GM12865 (cell line): ENCODE results near the gene REPIN1.

ENCODE experiments used
- DNase-seq: peaks from one replicate; pipeline ENCODE4 v3.0.0; 2010; ENCODE audit warnings: low read depth
- H3K4me3 ChIP-seq: 2 replicates; pipeline ENCODE4 v1.5.1; 2011; ENCODE audit warnings: mild to moderate bottlenecking, low read depth, low read length, control low read depth
- TF ChIP-seq, protein P1 (sequence below): IDR thresholded peaks from 2 replicates; pipeline ENCODE4 v1.5.1; 2011; ENCODE audit warnings: low read length, control low read depth, low read depth, inconsistent platforms; ENCODE audit not compliant: insufficient read depth; ENCODE audit errors: missing control alignments

REPIN1 gene

DNA sequence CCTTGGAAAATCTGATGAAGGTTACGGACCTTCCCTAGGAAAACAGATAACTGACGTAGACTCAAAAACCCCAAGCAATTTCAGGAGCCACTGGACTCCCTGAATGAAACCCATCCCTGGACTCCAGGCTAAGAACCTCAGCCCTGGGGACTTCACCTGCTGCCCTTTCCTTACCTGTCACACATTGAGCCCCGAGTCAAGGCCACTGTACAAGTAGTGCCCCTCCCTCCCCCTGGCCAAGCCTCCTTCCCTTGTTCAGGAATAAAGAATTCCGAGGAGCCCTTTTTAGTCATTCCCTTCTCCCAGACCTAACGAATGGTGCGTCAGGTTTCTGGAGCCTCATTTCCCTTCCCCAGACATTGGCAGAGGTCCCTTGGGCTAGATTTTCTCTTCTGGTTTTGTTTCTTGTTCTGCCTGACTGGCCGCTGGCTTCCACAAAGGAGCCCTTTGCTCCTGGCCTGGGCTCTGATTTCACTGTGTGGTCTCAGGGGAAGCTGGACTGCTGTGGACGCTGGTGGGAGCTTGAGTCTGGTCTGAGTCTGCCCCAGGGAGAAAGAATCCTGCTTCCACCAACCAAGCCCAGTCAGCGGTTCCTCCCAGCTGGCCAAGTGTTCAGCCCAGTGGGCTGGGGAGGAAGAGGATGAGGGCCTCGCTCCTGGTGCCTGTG, 42.2 kb downstream of the REPIN1 start:
- DNase-seq: no peak
- TF ChIP-seq, protein P1, sequence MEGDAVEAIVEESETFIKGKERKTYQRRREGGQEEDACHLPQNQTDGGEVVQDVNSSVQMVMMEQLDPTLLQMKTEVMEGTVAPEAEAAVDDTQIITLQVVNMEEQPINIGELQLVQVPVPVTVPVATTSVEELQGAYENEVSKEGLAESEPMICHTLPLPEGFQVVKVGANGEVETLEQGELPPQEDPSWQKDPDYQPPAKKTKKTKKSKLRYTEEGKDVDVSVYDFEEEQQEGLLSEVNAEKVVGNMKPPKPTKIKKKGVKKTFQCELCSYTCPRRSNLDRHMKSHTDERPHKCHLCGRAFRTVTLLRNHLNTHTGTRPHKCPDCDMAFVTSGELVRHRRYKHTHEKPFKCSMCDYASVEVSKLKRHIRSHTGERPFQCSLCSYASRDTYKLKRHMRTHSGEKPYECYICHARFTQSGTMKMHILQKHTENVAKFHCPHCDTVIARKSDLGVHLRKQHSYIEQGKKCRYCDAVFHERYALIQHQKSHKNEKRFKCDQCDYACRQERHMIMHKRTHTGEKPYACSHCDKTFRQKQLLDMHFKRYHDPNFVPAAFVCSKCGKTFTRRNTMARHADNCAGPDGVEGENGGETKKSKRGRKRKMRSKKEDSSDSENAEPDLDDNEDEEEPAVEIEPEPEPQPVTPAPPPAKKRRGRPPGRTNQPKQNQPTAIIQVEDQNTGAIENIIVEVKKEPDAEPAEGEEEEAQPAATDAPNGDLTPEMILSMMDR: no peak

DNA sequence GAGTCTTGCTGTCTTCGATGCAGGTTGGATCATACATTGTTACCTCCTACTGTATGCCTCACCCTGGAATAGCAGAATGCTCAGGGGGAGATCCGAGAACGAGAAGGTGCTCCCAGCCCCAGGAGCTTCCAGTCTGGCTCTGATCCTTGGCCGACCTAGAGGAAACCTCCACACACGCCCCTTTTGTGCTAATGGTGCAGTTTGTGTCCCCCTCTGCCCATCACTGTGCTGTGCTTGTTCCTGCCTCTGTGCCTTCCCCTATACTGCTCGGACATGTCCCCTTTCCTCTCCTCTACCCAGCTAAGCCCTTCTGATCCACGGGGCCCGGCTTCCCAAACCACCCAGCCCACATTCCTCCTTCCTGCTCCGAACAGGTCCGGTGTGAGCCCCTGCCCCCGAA, 43.0 kb downstream of the REPIN1 start:
- DNase-seq: no peak
- TF ChIP-seq, protein P1: no peak
- no peak overlapping the region for H3K4me3 ChIP-seq

More for the DNA sequence above, 42.2 kb downstream of the REPIN1 start:
- H3K4me3 ChIP-seq: no peak overlapping the region

DNA sequence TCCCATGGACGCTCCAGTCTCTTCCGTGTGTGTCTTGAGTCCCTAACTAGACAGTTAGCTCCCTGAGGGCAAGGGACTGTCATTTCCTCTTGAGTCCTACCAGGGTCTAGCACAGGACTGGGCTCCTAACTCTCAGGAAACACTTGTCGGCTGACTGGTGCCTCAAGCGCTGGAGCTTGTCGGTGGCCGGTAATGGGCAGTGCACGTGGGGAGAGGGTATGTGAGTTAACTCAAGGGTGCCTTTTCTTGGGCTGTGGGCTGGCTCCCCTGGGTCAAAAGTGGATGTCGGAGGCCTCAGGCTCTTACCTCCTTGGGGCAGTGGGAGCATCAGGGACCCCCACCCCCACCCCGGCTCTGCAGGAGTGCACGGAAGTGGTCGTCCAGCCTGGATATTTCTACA, 43.4 kb downstream of the REPIN1 start:
- TF ChIP-seq, protein P1: no peak
- no peak overlapping the region for H3K4me3 ChIP-seq
- DNase-seq: no peak

DNA sequence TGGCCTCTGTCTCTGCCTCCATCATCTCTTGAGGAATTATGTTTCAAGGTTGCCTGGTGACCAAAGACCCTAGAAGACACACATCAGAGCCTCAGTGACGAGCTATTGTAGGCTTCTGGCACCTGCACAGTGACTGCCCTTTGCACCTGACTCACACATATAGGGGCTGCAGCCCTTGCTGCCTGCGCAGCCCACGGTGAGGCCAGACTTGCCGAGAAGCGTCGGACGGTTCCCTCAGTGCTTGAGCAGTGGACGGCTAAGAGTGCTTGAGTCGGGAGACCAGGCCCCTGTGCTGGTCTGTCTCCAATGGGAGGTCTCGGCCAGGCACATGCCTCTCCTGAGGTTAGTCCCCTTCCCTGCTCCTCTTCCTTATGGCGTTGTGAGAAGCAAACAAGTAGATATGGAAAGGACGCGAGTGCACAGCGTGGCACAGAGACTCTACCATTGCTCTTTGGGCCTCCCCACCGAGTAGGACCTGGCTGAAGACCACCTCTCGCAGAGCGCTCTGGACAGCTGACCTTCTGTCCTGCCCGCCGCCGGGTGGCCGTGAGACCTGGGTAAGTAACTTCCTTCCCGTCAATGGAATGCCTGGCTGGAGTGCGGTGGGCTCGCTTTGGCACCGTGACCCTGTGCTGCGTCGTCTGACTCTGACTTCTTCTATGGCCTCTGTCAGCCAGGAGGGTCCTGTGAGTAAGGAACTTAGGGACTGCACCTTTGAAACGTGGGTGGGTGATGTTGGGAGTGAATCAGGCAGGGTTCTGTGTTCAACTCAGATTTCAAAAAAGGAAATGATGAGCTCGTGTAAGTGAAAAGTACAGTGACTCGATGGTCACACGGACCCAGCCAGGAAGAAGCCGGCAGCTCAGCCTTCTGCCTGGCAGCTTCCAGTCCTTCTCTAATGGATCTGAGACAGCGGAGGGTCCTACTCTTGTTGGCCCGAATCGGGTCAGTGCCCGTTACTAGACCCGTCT, 44.2 kb downstream of the REPIN1 start:
- H3K4me3 ChIP-seq: no peak overlapping the region
- DNase-seq: no peak
- TF ChIP-seq, protein P1: no peak

DNA sequence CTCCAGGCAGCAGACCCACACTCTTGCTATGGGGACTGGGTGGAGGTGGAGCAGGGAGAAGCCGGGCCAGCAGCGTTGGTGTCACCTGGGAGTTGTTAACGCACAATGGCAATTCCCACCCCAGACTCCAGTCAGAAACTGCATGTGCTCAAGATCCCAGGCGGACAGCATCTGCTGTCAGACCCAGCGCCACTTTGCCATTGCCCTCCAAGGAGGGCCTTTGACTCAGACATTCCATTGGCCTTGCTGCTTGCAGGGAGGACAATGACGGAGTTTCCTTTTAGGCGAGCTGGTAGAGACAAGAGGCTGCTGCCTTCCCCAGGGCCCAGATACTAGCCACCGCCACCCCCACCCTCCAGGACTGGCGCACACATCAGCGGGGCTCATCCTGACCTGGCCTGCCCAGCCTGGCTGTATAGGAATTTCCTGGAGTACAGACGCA, 45.0 kb downstream of the REPIN1 start:
- TF ChIP-seq, protein P1: no peak
- DNase-seq: no peak
- H3K4me3 ChIP-seq: no peak overlapping the region

DNA sequence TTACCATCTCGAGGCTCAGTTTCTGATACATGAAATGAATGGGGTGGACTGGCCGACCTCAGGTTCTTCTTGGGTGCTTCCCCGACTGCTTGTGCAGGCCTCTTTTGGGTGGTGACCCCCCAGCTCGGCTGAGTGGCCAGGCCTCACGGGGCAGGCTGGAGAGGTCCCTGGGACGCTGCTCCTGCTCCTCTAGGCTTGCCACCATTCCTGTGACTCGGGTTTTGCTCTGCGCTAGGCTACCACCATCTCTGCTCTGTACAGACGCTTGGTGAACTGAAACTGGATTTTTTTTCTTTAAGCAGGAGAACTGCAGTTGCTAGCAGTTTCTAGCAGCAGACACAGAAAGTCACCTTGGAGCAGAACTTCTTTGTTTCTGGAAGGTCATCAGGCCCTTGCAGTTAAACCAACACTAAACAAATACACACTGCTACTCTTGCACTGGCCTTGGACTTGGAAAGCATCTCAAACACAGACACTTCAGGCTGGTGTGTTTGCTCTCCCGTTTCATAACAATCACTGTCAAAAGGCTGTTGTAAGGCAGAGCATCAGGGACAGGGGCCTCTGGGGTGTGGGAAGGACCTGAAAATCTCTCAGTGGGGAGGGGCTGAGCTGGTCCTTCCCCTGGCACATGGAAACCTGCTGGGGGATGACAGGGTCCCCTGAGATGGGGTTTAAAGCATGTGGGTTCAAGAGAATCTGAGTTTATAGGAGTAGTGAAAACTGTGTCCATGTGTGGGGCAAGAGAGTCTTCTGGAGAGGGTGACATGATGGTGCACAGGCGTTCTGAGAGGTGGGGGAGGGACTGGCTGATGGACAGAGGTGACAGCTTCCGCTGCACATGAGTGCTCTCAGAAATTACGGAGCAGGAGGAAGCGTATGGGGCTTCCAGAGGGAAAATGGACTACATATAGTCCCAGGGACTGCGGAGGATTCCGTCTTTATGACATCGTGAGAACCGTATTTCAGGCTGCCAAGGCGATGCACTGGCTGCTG, 46.8 kb downstream of the REPIN1 start:
- DNase-seq: no peak
- no peak overlapping the region for H3K4me3 ChIP-seq
- TF ChIP-seq, protein P1: no peak
